ENCODE results near the gene CLEC3A. TPM values are rescaled to one million over a fixed set of nuclear protein-coding genes. Genes with fewer than 3 reads are reported as not detected.

Gene CLEC3A
- total and polyA plus RNA-seq, 4 donors: not detected

DNA sequence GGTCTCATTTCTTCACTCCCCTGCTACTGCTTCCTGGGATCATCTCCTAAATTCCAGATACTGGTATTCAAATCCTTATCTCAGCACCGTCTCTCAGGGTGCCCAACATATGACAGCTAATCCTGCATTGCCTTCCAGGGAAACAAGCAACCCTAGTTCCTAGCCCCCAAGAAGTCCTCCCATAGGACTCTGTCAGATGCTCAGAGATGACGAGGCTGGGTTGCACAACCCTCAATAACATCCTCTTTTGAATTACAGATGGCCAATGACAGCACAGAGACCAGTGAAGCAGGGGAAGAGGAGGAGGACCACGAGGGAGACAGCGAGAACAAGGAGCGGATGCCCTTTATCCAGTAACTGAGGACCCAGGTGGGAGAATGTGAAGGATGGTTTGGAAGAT lies 45.0 kb upstream of the CLEC3A start:
- H3K27me3 ChIP-seq (ENCODE audit: control insufficient read depth in 3 of 3, insufficient read depth in 3 of 3, low read length in 2 of 3): no peaks in the 10 kb centered on the region
- no peak for DNase-seq
- no peak overlapping the region for H3K9ac ChIP-seq (ENCODE audit: insufficient read depth in 1 of 2, low read length in 2 of 2)
- no peaks in the 10 kb centered on the region for H3K36me3 ChIP-seq (ENCODE audit: control insufficient read depth in 4 of 4, insufficient read depth in 4 of 4, low read length in 4 of 4)
- H3K4me1 ChIP-seq (ENCODE audit: control insufficient read depth in 5 of 5, insufficient read depth in 5 of 5, low read length in 5 of 5): no peaks in the 10 kb centered on the region
- ATAC-seq (ENCODE audit: insufficient read depth, low FRiP score): no peak
- TF ChIP-seq CTCF (IDR thresholded peaks at IDR 0.05; ENCODE audit: control extremely low read depth, extremely low read depth): no peak
- 53 to 64% methylated on average over 5 of the region's 5 CpGs for WGBS, 2 donors
- no peak overlapping the region for H3K4me3 ChIP-seq
- H3K9me3 ChIP-seq (ENCODE audit: control insufficient read depth in 4 of 4, insufficient read depth in 3 of 4, low read length in 3 of 4): no peaks in the 10 kb centered on the region
- no peak overlapping the region for H3K27ac ChIP-seq (ENCODE audit: low read depth in 1 of 2, low read length in 1 of 2)

DNA sequence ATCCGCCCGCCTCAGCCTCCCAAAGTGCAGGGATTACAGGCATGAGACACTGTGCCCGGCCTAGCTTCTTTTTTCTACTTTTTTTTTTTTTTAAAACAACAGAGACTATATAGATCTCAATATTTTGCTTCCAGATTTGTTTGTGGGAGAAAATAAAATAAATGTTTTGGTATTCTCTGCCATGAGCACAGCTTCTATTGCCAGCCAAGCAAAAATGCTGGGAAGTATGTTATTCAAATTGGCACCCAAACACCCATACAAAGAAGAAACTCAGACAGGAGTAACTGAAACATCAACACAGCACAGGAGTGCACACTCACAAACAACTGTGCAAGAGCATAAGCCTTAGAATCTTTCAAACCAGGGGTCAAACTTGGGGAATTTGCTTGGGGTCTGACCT lies 37.2 kb upstream of the CLEC3A start:
- WGBS, 2 donors: 90 to 94% methylated on average over 3 of the region's 3 CpGs
- no peak for TF ChIP-seq CTCF (IDR thresholded peaks at IDR 0.05; ENCODE audit: control extremely low read depth, extremely low read depth)
- H3K36me3 ChIP-seq (ENCODE audit: control insufficient read depth in 4 of 4, insufficient read depth in 4 of 4, low read length in 4 of 4): no peaks in the 10 kb centered on the region
- H3K4me1 ChIP-seq (ENCODE audit: control insufficient read depth in 5 of 5, insufficient read depth in 5 of 5, low read length in 5 of 5): peaks cover 0 to 4% (median 0%) of the 10 kb centered on the region in 5 donors
- no peak overlapping the region for H3K27ac ChIP-seq (ENCODE audit: low read depth in 1 of 2, low read length in 1 of 2)
- H3K4me3 ChIP-seq: no peak overlapping the region
- no peak overlapping the region for H3K9ac ChIP-seq (ENCODE audit: insufficient read depth in 1 of 2, low read length in 2 of 2)
- H3K9me3 ChIP-seq (ENCODE audit: control insufficient read depth in 4 of 4, insufficient read depth in 3 of 4, low read length in 3 of 4): no peaks in the 10 kb centered on the region
- H3K27me3 ChIP-seq (ENCODE audit: control insufficient read depth in 3 of 3, insufficient read depth in 3 of 3, low read length in 2 of 3): no peaks in the 10 kb centered on the region
- ATAC-seq (ENCODE audit: insufficient read depth, low FRiP score): no peak
- no peak for DNase-seq

DNA sequence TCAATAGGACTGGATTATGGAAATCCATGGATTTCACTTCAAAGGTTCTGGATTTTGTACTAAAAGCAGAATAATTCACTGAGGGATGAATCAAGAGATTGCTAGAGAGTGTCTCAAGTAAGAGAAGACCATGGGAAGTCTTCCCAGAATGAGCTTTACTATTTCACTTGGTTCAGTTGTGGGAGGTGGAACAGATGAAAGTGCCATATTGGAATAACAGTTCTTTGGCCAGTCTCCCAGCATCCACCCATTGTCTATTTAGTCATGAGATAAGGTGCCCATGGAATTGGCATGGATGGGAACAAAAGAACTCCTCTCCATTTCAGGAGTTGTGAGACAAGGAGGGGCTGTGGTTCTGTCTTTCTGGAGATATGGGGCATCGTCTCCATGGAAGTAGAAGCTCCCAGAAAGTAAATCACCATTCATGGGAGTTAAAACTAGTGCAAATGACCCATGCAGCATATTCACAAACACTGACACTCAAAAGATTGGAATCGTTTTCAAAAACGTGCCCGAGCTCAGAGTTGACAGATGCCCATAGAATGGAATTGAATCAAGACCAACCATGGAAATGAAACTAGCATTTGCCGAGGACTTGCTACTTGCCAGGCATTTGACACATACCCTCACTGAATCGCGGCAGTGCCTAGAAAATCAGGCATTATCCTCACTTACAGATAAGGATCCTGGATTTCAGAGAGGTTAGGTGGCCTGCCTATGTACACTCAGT lies 36.2 kb upstream of the CLEC3A start:
- ATAC-seq (ENCODE audit: insufficient read depth, low FRiP score): no peak
- WGBS, 2 donors: 93 to 94% methylated on average over 7 of the region's 7 CpGs

More for the DNA sequence above, 36.2 kb upstream of the CLEC3A start:
- Histone ChIP-seq H3K9ac (ENCODE audit: insufficient read depth in 1 of 2, low read length in 2 of 2) (no peak overlapping the region), H3K27me3 (ENCODE audit: control insufficient read depth in 3 of 3, insufficient read depth in 3 of 3, low read length in 2 of 3) (no peaks in the 10 kb centered on the region), H3K4me1 (ENCODE audit: control insufficient read depth in 5 of 5, insufficient read depth in 5 of 5, low read length in 5 of 5) (peaks cover 0 to 4% (median 0%) of the 10 kb centered on the region in 5 donors), H3K36me3 (ENCODE audit: control insufficient read depth in 4 of 4, insufficient read depth in 4 of 4, low read length in 4 of 4) (no peaks in the 10 kb centered on the region), H3K27ac (ENCODE audit: low read depth in 1 of 2, low read length in 1 of 2) (no peak overlapping the region), H3K4me3 (no peak overlapping the region), H3K9me3 (ENCODE audit: control insufficient read depth in 4 of 4, insufficient read depth in 3 of 4, low read length in 3 of 4) (no peaks in the 10 kb centered on the region)
- DNase-seq: no peak
- TF ChIP-seq CTCF (IDR thresholded peaks at IDR 0.05; ENCODE audit: control extremely low read depth, extremely low read depth): no peak

Measured in lung (tissue), 12 donors.